PC-3 (cell line): Measurements from ENCODE around the gene SH3PXD2B. TPM values are rescaled to one million over a fixed set of nuclear protein-coding genes. Genes with fewer than 3 reads are reported as not detected.

Experiments
- ATAC-seq: fragments of 200-7000 bp; cut with Tn5 transposase; 2 replicates; pipeline ENCODE4 v1.9.1; 2020; ENCODE audit warnings: mild to moderate bottlenecking, moderate library complexity
- BruUV-seq: library from RNA; stranded (reverse); fragments of 400-500 nt; replicated peaks from 2 replicates; lab custom pipeline; 2021; lab: Mats Ljungman, UMichigan
- CTCF ChIA-PET: fragments of 300-600 bp; sonication (Branson Sonifier 250); formaldehyde crosslinking; loops from one replicate; lab custom pipeline; 2022; ENCODE audit warnings: antibody characterized with exemption; lab: Charles Lee
- POLR2A ChIA-PET: fragments of 300-600 bp; sonication (Branson Sonifier 250); formaldehyde crosslinking; loops from one replicate; lab custom pipeline; 2022; ENCODE audit warnings: antibody characterized with exemption; ENCODE audit not compliant: unreplicated experiment; lab: Charles Lee
- DNase-seq: peaks from one replicate; pipeline ENCODE4 v3.0.0-alpha.2; 2015
- H2AFZ ChIP-seq: fragments of 300-600 bp; sonication (generic); 2 replicates; pipeline ENCODE4 v1.6.0; 2016; ENCODE audit warnings: antibody characterized with exemption, low read length
- H3F3A ChIP-seq: fragments of 300-600 bp; sonication (generic); one replicate; pipeline ENCODE4 v1.6.0; 2017; ENCODE audit warnings: antibody characterized with exemption, low read length, control low read depth, mild to moderate bottlenecking; ENCODE audit not compliant: unreplicated experiment
- H3K27ac ChIP-seq: fragments of 300-600 bp; sonication (generic); 2 replicates; pipeline ENCODE4 v1.5.1; 2016; ENCODE audit warnings: mild to moderate bottlenecking, low read length
- H3K27me3 ChIP-seq: fragments of 300-600 bp; sonication (generic); 2 replicates; pipeline ENCODE4 v1.6.1; 2016; ENCODE audit warnings: low read length, mixed read lengths
- H3K36me3 ChIP-seq: fragments of 300-600 bp; sonication (generic); 2 replicates; pipeline ENCODE4 v1.6.1; 2016; ENCODE audit warnings: low read depth, mixed run types, low read length, mixed read lengths
- H3K4me1 ChIP-seq: fragments of 300-600 bp; sonication (generic); 2 replicates; pipeline ENCODE4 v1.5.1; 2016; ENCODE audit warnings: low read length; ENCODE audit not compliant: insufficient read depth
- H3K4me2 ChIP-seq: fragments of 300-600 bp; sonication (generic); 2 replicates; pipeline ENCODE4 v1.6.0; 2016; ENCODE audit warnings: low read length
- H3K4me3 ChIP-seq: fragments of 300-600 bp; sonication (generic); 2 replicates; pipeline ENCODE4 v1.5.1; 2016; ENCODE audit warnings: mild to moderate bottlenecking, low read length, mixed read lengths
- H3K79me2 ChIP-seq: fragments of 300-600 bp; sonication (generic); 2 replicates; pipeline ENCODE4 v1.6.1; 2017; ENCODE audit warnings: low read length, mixed read lengths
- H3K9ac ChIP-seq: fragments of 300-600 bp; sonication (generic); 2 replicates; pipeline ENCODE4 v1.6.0; 2016; ENCODE audit warnings: mild to moderate bottlenecking, low read length
- H3K9me2 ChIP-seq: fragments of 300-600 bp; sonication (generic); replicated peaks from 2 replicates; pipeline ENCODE4 v1.6.1; 2016; ENCODE audit warnings: mixed run types, low read length, mixed read lengths
- H3K9me3 ChIP-seq: fragments of 300-600 bp; sonication (generic); 2 replicates; pipeline ENCODE4 v1.6.1; 2016; ENCODE audit warnings: low read length, mixed read lengths
- H4K20me1 ChIP-seq: fragments of 300-600 bp; sonication (generic); 2 replicates; pipeline ENCODE4 v1.6.1; 2016; ENCODE audit warnings: low read length, mixed read lengths
- EZH2 ChIP-seq: fragments of 300-600 bp; sonication (generic); IDR thresholded peaks from one replicate; pipeline ENCODE4 v1.6.1; 2017; ENCODE audit warnings: antibody characterized with exemption, mild to moderate bottlenecking, low read length; ENCODE audit not compliant: unreplicated experiment
- EZH2phosphoT487 ChIP-seq: fragments of 300-600 bp; sonication (generic); IDR thresholded peaks from 2 replicates; pipeline ENCODE4 v1.6.1; 2018; ENCODE audit warnings: mild to moderate bottlenecking, antibody characterized with exemption, low read length, borderline replicate concordance
- intact Hi-C: fragments of 100-400 bp; cut with micrococcal nuclease; formaldehyde crosslinking; loops from 2 replicates; pipeline ENCODE4 v1.9.0; 2023
- total RNA-seq: library from RNA; depleted of rRNA; stranded (reverse); fragments of >200 nt; gene quantifications from 2 replicates; pipeline ENCODE4 v1.2.3, GENCODE V29; 2014
- TF ChIP-seq, protein P1 (sequence below): fragments of 300-600 bp; sonication (generic); conservative IDR thresholded peaks from 2 replicates; pipeline ENCODE4 v1.5.1; 2017; ENCODE audit warnings: antibody characterized with exemption, low read depth, mild to moderate bottlenecking, low read length

SH3PXD2B gene
- total RNA-seq, 1 experiment from 2014 or later = 9.8 TPM

DNA sequence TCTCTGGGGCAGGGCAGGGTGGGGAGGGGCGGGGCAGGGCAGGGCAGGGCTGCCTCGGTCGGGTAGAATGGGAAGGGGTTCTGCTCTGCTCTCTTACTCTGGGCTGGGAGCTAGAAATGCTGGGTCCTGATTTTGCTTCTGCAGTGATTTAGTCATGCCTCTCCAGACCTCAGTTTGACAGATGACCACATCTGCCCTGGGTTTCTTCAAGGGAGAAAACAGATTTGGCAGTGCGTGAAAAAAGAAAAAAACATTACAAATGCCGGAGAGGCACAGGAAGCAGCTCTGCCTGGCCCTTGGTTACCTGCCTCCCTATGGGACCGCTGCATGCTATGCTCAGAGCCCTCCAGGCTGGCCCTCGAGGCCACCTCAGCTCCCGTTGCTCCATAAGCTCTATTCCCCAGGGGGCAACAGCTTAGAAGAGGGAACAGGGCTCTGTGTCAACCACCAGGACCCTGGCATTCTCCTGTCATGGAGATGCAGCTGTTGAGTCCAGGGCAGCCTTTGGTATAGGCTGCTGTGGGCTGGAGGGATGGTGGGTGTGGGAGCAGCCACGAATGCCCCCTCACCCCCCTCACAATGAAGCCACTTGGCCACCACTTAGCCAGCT is 117.5 kb downstream of the SH3PXD2B start:
- Histone ChIP-seq H2AFZ (no peak overlapping the region), H3K4me1 (no peaks in the 10 kb centered on the region), H4K20me1 (no peaks in the 10 kb centered on the region), H3K27ac (no peak overlapping the region), H3K9ac (no peak overlapping the region), H3K36me3 (no peaks in the 10 kb centered on the region), H3K9me2 (no peaks in the 10 kb centered on the region), H3K27me3 (no peaks in the 10 kb centered on the region), H3K4me3 (no peak overlapping the region), H3K9me3 (no peaks in the 10 kb centered on the region), H3F3A (no peaks in the 10 kb centered on the region), H3K79me2 (no peaks in the 10 kb centered on the region), H3K4me2 (no peak overlapping the region)
- BruUV-seq = no TSS peak
- CTCF ChIA-PET = no interaction called here
- POLR2A ChIA-PET = no interaction called here
- intact Hi-C loops = no loop called here
- ATAC-seq (no peak), DNase-seq (no peak)
- TF ChIP-seq EZH2 (no peak), EZH2phosphoT487 (no peak)
- TF ChIP-seq, protein P1, sequence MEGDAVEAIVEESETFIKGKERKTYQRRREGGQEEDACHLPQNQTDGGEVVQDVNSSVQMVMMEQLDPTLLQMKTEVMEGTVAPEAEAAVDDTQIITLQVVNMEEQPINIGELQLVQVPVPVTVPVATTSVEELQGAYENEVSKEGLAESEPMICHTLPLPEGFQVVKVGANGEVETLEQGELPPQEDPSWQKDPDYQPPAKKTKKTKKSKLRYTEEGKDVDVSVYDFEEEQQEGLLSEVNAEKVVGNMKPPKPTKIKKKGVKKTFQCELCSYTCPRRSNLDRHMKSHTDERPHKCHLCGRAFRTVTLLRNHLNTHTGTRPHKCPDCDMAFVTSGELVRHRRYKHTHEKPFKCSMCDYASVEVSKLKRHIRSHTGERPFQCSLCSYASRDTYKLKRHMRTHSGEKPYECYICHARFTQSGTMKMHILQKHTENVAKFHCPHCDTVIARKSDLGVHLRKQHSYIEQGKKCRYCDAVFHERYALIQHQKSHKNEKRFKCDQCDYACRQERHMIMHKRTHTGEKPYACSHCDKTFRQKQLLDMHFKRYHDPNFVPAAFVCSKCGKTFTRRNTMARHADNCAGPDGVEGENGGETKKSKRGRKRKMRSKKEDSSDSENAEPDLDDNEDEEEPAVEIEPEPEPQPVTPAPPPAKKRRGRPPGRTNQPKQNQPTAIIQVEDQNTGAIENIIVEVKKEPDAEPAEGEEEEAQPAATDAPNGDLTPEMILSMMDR = no peak

DNA sequence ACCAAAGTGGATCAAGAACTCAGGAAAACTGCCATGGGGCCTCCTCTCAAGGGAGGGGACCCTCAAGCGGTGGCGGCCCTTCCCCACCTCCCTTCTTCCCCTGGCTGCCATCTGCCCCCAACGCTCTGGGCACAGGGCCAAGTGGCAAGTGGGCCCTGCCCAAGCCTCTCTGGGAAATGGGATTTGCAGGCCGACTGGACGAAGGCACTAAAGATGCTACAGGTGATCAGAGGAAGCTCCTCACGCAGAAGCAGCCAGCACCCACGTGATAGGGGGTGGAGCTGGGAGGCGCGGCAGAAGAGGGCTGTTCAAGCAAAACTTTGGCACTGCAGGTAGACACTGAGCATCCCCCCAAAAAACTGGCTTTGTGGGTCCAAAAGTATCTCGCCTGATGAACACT is 118.1 kb downstream of the SH3PXD2B start:
- Histone ChIP-seq H3K4me3 (no peak overlapping the region), H4K20me1 (no peaks in the 10 kb centered on the region), H3K27me3 (no peaks in the 10 kb centered on the region), H3K36me3 (no peaks in the 10 kb centered on the region), H2AFZ (no peak overlapping the region), H3K79me2 (no peaks in the 10 kb centered on the region), H3K9me3 (no peaks in the 10 kb centered on the region), H3K9ac (no peak overlapping the region), H3K4me2 (no peak overlapping the region), H3K4me1 (no peaks in the 10 kb centered on the region), H3K9me2 (no peaks in the 10 kb centered on the region), H3F3A (no peaks in the 10 kb centered on the region), H3K27ac (no peak overlapping the region)
- TF ChIP-seq, protein P1 = no peak
- TF ChIP-seq EZH2phosphoT487 (no peak), EZH2 (no peak)
- DNase-seq (no peak), ATAC-seq (no peak)
- POLR2A ChIA-PET = no interaction called here
- CTCF ChIA-PET = no interaction called here
- intact Hi-C loops = no loop called here
- BruUV-seq = no TSS peak

DNA sequence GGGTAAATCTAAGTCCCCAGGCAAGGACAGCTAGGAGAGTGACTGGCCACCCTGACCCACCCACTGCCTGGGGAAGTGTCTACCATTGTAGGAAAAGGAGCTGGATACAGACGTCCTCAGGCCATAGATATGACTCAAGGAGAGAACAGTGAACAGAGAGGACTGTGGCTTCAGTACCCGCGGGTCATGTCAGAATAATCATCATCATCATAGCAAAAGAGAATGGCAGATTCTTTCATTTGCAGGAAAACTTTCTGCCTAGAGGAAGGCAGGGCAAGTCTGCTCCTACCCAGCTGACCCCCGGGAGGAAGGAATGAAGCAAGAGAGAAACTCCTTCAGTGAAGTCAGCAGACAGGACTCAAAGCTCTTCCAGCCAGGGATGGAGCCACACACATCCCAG is 118.6 kb downstream of the SH3PXD2B start:
- no peaks in the 10 kb centered on the region for H3K27me3 ChIP-seq
- H2AFZ ChIP-seq = no peak overlapping the region
- no peaks in the 10 kb centered on the region for H3K4me1 ChIP-seq
- DNase-seq (no peak), ATAC-seq (no peak)
- intact Hi-C loops = no loop called here
- no peaks in the 10 kb centered on the region for H3K79me2 ChIP-seq
- no peak overlapping the region for H3K4me3 ChIP-seq
- CTCF ChIA-PET = no interaction called here
- H3K27ac ChIP-seq = no peak overlapping the region
- no peaks in the 10 kb centered on the region for H4K20me1 ChIP-seq
- no peak overlapping the region for H3K9ac ChIP-seq
- TF ChIP-seq, protein P1 = no peak
- TF ChIP-seq EZH2phosphoT487 (no peak), EZH2 (no peak)
- no peaks in the 10 kb centered on the region for H3K36me3 ChIP-seq
- BruUV-seq = no TSS peak
- H3F3A ChIP-seq = no peaks in the 10 kb centered on the region
- H3K4me2 ChIP-seq = no peak overlapping the region
- no peaks in the 10 kb centered on the region for H3K9me3 ChIP-seq
- no peaks in the 10 kb centered on the region for H3K9me2 ChIP-seq
- POLR2A ChIA-PET = no interaction called here
